Measurements from ENCODE around the gene UBAC2.

DNA sequence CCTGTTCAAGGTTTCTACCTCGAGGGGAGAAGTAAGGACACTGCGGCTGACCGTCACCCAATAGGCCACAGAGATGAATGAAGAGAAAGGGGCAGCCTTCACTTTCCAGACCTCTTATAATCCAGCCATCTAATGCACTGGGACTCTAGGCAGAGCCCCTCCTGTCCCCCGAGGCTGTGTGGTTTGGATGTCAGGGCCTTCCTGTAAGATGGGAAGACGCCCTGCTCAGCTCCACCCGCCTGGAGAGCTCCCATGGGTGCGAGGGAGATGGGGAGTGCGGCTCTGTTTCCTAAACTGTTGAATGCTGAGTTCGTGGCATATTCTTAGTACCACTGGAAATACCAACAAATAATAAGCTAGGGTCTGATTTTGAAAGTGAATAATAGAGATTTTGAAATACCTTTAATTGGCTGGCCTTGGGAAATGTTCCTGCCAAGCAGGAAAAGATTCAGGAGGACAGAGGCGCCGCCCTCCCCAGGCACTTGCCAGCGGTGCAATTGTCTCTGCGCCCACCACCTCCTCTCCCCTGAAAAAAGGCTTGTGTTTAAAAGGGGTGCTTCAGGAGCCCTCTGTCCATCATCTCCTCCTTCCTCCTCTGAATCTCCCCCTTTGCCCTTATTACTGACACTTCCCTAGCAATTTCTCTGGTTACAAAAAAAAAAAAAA lies 191.9 kb downstream of the UBAC2 start:
- TF ChIP-seq, protein P1, sequence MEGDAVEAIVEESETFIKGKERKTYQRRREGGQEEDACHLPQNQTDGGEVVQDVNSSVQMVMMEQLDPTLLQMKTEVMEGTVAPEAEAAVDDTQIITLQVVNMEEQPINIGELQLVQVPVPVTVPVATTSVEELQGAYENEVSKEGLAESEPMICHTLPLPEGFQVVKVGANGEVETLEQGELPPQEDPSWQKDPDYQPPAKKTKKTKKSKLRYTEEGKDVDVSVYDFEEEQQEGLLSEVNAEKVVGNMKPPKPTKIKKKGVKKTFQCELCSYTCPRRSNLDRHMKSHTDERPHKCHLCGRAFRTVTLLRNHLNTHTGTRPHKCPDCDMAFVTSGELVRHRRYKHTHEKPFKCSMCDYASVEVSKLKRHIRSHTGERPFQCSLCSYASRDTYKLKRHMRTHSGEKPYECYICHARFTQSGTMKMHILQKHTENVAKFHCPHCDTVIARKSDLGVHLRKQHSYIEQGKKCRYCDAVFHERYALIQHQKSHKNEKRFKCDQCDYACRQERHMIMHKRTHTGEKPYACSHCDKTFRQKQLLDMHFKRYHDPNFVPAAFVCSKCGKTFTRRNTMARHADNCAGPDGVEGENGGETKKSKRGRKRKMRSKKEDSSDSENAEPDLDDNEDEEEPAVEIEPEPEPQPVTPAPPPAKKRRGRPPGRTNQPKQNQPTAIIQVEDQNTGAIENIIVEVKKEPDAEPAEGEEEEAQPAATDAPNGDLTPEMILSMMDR (IDR thresholded peaks at IDR 0.05): no peak
- TF ChIP-seq POLR2A (IDR thresholded peaks at IDR 0.05): no peak
